ENCODE measurements around the gene ATP11A. TPM values are rescaled to one million over a fixed set of nuclear protein-coding genes. Genes with fewer than 3 reads are reported as not detected.
"Not testable (repeated sequence)": the region's sequence is repeated elsewhere in the genome, so short reads cannot be mapped to it uniquely, and the experiment has no call there.

ATP11A gene
- total RNA-seq, 1 donor from 2014 or later: 114 TPM

DNA sequence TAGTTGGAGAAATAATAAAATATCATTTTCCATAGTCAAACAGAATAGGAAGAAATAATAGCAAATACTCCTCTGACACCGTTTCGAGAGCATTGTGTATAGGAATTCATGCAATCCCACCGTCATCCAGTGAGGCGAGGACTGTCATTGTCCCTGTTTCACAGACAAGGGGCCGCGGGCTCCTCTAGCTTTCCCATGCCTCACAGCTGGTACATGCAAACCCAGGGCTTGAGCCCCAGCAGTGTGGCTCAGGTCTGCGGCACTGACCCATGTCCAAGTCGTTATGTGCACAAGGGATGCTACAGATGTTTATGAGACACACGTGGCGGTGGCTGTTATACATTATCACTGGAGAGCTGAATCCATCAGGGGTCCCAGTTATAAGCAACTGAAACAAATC, 18.5 kb upstream of the ATP11A start:
- Mint-ChIP-seq H3K27ac (no peak overlapping the region), H3K4me1 (peaks cover 20% of the 10 kb centered on the region)

DNA sequence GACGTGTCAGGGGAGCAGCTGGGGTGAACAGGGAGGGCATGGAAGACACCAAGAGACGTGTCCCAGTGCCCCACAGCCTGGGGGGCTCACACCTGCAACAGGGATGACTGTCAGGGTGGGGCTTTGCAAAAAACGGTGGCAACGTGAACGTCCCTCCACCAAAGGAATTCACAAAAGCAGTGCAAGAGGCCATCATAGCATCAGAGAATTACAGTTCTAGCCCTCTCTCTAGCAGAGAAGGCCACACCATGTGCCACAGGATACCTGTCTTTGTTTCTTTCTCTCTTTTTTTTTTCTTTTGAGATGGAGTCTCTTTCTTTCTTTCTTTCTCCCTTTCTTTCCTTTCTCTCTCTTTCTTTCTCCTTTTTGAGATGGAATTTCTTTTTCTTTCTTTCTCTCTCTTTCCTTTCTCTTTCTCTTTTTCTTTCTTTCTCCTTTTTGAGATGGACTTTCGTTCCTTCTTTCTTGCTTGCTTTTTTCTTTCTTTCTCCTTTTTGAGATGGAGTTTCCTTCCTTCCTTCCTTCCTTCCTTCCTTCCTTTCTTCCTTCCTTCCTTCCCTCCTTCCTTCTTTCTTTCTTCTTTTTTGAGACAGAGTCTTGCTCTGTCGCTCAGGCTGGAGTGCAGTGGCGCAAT, 17.1 kb upstream of the ATP11A start:
- H3K27me3 Mint-ChIP-seq (ENCODE audit: low read depth): no peaks in the 10 kb centered on the region
- H3K27ac Mint-ChIP-seq: no peak overlapping the region
- no peak for DNase-seq (ENCODE audit: low spot score in 2 of 2, unreplicated experiment in 2 of 2)
- no peaks in the 10 kb centered on the region for H3K9me3 Mint-ChIP-seq
- H3K36me3 Mint-ChIP-seq: no peaks in the 10 kb centered on the region
- H3K4me3 Mint-ChIP-seq: no peak overlapping the region
- TF ChIP-seq CTCF (IDR thresholded peaks at IDR 0.05; ENCODE audit: unreplicated experiment): no peak
- H3K4me1 Mint-ChIP-seq: peaks cover 24% of the 10 kb centered on the region

More for the DNA sequence above, 18.5 kb upstream of the ATP11A start:
- no peak for DNase-seq (ENCODE audit: low spot score in 2 of 2, unreplicated experiment in 2 of 2)
- H3K36me3 Mint-ChIP-seq: no peaks in the 10 kb centered on the region
- H3K27me3 Mint-ChIP-seq (ENCODE audit: low read depth): no peaks in the 10 kb centered on the region
- no peak for TF ChIP-seq CTCF (IDR thresholded peaks at IDR 0.05; ENCODE audit: unreplicated experiment)
- H3K9me3 Mint-ChIP-seq: no peaks in the 10 kb centered on the region
- no peak overlapping the region for H3K4me3 Mint-ChIP-seq

- H3K36me3 Mint-ChIP-seq: no peaks in the 10 kb centered on the region
- no peak overlapping the region for H3K27ac Mint-ChIP-seq
- DNase-seq (ENCODE audit: low spot score in 2 of 2, unreplicated experiment in 2 of 2): no peak
- no peak overlapping the region for H3K4me3 Mint-ChIP-seq
- no peaks in the 10 kb centered on the region for H3K9me3 Mint-ChIP-seq
- H3K27me3 Mint-ChIP-seq (ENCODE audit: low read depth): no peaks in the 10 kb centered on the region
- H3K4me1 Mint-ChIP-seq: peaks cover 24% of the 10 kb centered on the region
- no peak for TF ChIP-seq CTCF (IDR thresholded peaks at IDR 0.05; ENCODE audit: unreplicated experiment)
Measured at GRCh38 chr13:112674412-112675365, 15.1 kb upstream of the ATP11A start.

GRCh38 chr13:112675366-112675756, 14.5 kb upstream of the ATP11A start:
- Mint-ChIP-seq H3K27me3 (ENCODE audit: low read depth) (no peaks in the 10 kb centered on the region), H3K27ac (no peak overlapping the region), H3K4me1 (peaks cover 24% of the 10 kb centered on the region), H3K36me3 (no peaks in the 10 kb centered on the region), H3K4me3 (no peak overlapping the region), H3K9me3 (no peaks in the 10 kb centered on the region)
- TF ChIP-seq CTCF (IDR thresholded peaks at IDR 0.05; ENCODE audit: unreplicated experiment): no peak
- DNase-seq (ENCODE audit: low spot score in 2 of 2, unreplicated experiment in 2 of 2): no peak

DNA sequence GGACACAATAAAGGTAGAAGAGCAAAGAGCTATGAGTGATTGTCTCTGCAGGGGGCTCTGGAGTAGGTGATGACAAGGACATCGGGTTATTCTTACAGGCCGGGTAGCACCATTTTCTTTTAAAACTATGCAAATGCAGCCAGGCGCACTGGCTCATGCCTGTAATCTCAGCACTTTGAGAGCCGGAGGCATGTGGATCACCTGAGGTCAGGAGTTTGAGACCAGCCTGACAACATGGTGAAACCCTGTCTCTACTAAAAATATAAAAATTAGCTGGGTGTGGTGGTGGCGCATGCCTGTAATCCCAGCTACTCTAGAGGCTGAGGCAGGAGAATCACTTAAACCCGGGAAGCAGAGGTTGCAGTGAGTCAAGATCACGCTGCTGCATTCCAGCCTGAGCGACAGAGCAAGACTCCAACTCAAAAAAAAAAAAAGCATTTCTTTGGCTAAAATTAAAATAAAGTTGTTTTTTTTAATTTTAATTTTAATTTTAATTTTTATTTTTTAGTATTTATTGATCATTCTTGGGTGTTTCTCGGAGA, 12.3 kb upstream of the ATP11A start:
- not testable (repeated sequence) for H3K27ac Mint-ChIP-seq; H3K9me3 Mint-ChIP-seq; H3K36me3 Mint-ChIP-seq; DNase-seq (ENCODE audit: low spot score in 2 of 2, unreplicated experiment in 2 of 2); H3K27me3 Mint-ChIP-seq (ENCODE audit: low read depth); H3K4me3 Mint-ChIP-seq
- peaks cover 24% of the 10 kb centered on the region for H3K4me1 Mint-ChIP-seq

DNA sequence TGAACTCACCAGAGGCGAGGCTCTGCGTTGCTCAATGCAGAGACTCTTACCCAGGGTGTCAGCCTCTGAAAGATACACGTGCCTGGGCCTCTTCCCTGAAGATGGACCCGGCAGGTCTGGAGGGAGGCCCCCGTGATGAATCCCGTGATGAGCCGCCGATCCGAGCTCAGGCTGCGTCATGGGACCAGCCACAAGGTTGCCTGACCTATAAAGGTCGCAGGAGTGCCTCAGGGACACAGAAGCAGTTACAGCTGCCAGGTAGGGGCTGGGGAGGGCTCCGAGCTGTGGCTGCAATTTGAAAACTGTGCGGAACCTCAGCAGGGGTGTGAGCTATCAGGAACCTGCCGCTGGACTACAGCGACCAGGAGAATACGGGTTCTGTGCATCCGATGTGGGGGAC, 10.5 kb upstream of the ATP11A start:
- DNase-seq (ENCODE audit: low spot score in 2 of 2, unreplicated experiment in 2 of 2): no peak
- no peaks in the 10 kb centered on the region for H3K9me3 Mint-ChIP-seq

More for the DNA sequence above, 10.5 kb upstream of the ATP11A start:
- no peaks in the 10 kb centered on the region for H3K27me3 Mint-ChIP-seq (ENCODE audit: low read depth)
- no peaks in the 10 kb centered on the region for H3K36me3 Mint-ChIP-seq
- H3K4me3 Mint-ChIP-seq: no peak overlapping the region
- peaks cover 17% of the 10 kb centered on the region for H3K4me1 Mint-ChIP-seq
- H3K27ac Mint-ChIP-seq: no peak overlapping the region
- TF ChIP-seq CTCF (IDR thresholded peaks at IDR 0.05; ENCODE audit: unreplicated experiment): no peak
